H1 (cell line): ENCODE results near the gene AMBP. TPM values are rescaled to one million over a fixed set of nuclear protein-coding genes. Genes with fewer than 3 reads are reported as not detected.

Experiments
- CTCF ChIA-PET: fragments of 300-600 bp; sonication (Branson Sonifier 250); formaldehyde crosslinking; loops from one replicate; lab custom pipeline; 2021; ENCODE audit not compliant: partially characterized antibody; lab: Charles Lee
- POLR2A ChIA-PET: fragments of 300-600 bp; sonication (Branson Sonifier 250); formaldehyde crosslinking; loops from one replicate; lab custom pipeline; 2021; ENCODE audit warnings: inconsistent platforms; ENCODE audit not compliant: partially characterized antibody; lab: Charles Lee
- DNase-seq, 2 experiments: peaks; one replicate each; pipeline versions ENCODE4 v3.0.0 to v3.0.0-alpha.2; 2010 to 2022; ENCODE audit warnings: low spot score in 2 of 2, low read depth in 1 of 2, mixed read lengths in 1 of 2
- FAIRE-seq: peaks from 2 replicates; lab custom pipeline; 2011; peaks lifted over from hg19 to GRCh38; lab: Jason Lieb, UNC
- H2AFZ ChIP-seq: 2 replicates; pipeline ENCODE4 v1.8.1; 2012; ENCODE audit warnings: low read length, inconsistent platforms
- H2AK5ac ChIP-seq: 2 replicates; pipeline ENCODE4 v1.6.1; 2013; ENCODE audit warnings: low read depth, low read length
- H2BK120ac ChIP-seq: replicated peaks from 2 replicates; pipeline ENCODE3; 2013; ENCODE audit warnings: low read depth, low read length, inconsistent platforms
- H2BK12ac ChIP-seq: 2 replicates; pipeline ENCODE4 v1.6.1; 2013; ENCODE audit warnings: low read depth, low read length
- H2BK15ac ChIP-seq: 2 replicates; pipeline ENCODE4 v1.6.1; 2013; ENCODE audit warnings: low read length
- H2BK20ac ChIP-seq: 2 replicates; pipeline ENCODE4 v1.6.1; 2013; ENCODE audit warnings: low read length
- H2BK5ac ChIP-seq: 2 replicates; pipeline ENCODE4 v1.6.1; 2013; ENCODE audit warnings: low read depth, low read length
- H3K14ac ChIP-seq: 2 replicates; pipeline ENCODE4 v1.6.1; 2013; ENCODE audit warnings: inconsistent platforms; ENCODE audit not compliant: insufficient read length
- H3K18ac ChIP-seq: 2 replicates; pipeline ENCODE4 v1.6.1; 2013; ENCODE audit warnings: low read length; ENCODE audit errors: extremely low read depth
- H3K23ac ChIP-seq: 2 replicates; pipeline ENCODE4 v1.6.1; 2013; ENCODE audit warnings: inconsistent platforms; ENCODE audit not compliant: insufficient read length
- H3K23me2 ChIP-seq: 2 replicates; pipeline ENCODE4 v1.6.1; 2013; ENCODE audit warnings: low read depth, low read length
- H3K27ac ChIP-seq: 2 replicates; pipeline ENCODE4 v1.6.1; 2011; ENCODE audit warnings: low read depth, low read length, inconsistent platforms
- H3K27me3 ChIP-seq, 4 experiments: replicated peaks in 1 of 4; 1 replicate in 1 of 4; 2 replicates in 3 of 4; pipeline versions ENCODE4 v1.6.1 to v1.8.1; 2011 to 2013; ENCODE audit warnings: low read length in 3 of 4, mild to moderate bottlenecking in 3 of 4, inconsistent platforms in 2 of 4, mixed read lengths in 2 of 4, moderate library complexity in 1 of 4; ENCODE audit not compliant: control insufficient read depth in 3 of 4, insufficient read depth in 3 of 4; ENCODE audit errors: extremely low read depth in 1 of 4
- H3K36me3 ChIP-seq, 4 experiments: 2 replicates each; pipeline versions ENCODE4 v1.6.1 to v1.8.1; 2011 to 2013; ENCODE audit warnings: mild to moderate bottlenecking in 4 of 4, low read length in 3 of 4, moderate library complexity in 2 of 4, control low read depth in 1 of 4, inconsistent platforms in 1 of 4; ENCODE audit not compliant: insufficient read depth in 4 of 4, control insufficient read depth in 2 of 4
- H3K4ac ChIP-seq: replicated peaks from 2 replicates; pipeline ENCODE3; 2013; ENCODE audit warnings: low read length, low read depth, mixed read lengths, inconsistent platforms; ENCODE audit not compliant: insufficient read length
- H3K4me1 ChIP-seq, 4 experiments: replicated peaks in 1 of 4; 1 replicate in 1 of 4; 2 replicates in 3 of 4; pipeline versions ENCODE4 v1.6.1 to v1.8.1; 2011 to 2013; ENCODE audit warnings: low read length in 3 of 4, inconsistent platforms in 2 of 4, mixed read lengths in 1 of 4; ENCODE audit not compliant: insufficient read depth in 4 of 4, control insufficient read depth in 3 of 4
- H3K4me2 ChIP-seq, 2 experiments: 2 replicates each; pipeline versions ENCODE4 v1.6.1 to v1.8.1; 2011 to 2013; ENCODE audit warnings: low read depth in 2 of 2, low read length in 2 of 2, control low read depth in 1 of 2, inconsistent platforms in 1 of 2, mild to moderate bottlenecking in 1 of 2; ENCODE audit not compliant: insufficient read depth in 1 of 2
- H3K4me3 ChIP-seq, 4 experiments: fragments of 200-600, 300-600 bp in 1 of 4; sonication (generic), shearing (Covaris generic), sonication (Bioruptor Twin) in 1 of 4; 2 replicates each; pipeline versions ENCODE4 v1.5.1 to v1.8.1; 2011 to 2016; ENCODE audit warnings: low read length in 4 of 4, low read depth in 3 of 4, control low read depth in 2 of 4, inconsistent platforms in 2 of 4, mild to moderate bottlenecking in 2 of 4, mixed read lengths in 1 of 4, moderate library complexity in 1 of 4; ENCODE audit not compliant: insufficient read depth in 2 of 4; ENCODE audit errors: extremely low read depth in 1 of 4
- H3K56ac ChIP-seq: replicated peaks from 2 replicates; pipeline ENCODE3; 2013; ENCODE audit warnings: low read depth, mild to moderate bottlenecking, mixed read lengths, low read length, inconsistent platforms; ENCODE audit not compliant: insufficient read length
- H3K79me1 ChIP-seq: 2 replicates; pipeline ENCODE4 v1.6.1; 2013; ENCODE audit warnings: low read depth, low read length, control low read depth
- H3K79me2 ChIP-seq, 2 experiments: 2 replicates each; pipeline versions ENCODE4 v1.6.1 to v1.8.1; 2012 to 2013; ENCODE audit warnings: low read length in 2 of 2, mild to moderate bottlenecking in 2 of 2, inconsistent platforms in 1 of 2; ENCODE audit not compliant: insufficient read depth in 2 of 2, control insufficient read depth in 1 of 2
- H3K9ac ChIP-seq, 4 experiments: replicated peaks in 1 of 4; 1 replicate in 1 of 4; 2 replicates in 3 of 4; pipeline versions ENCODE4 v1.6.1 to v1.8.1; 2011 to 2013; ENCODE audit warnings: low read depth in 3 of 4, low read length in 3 of 4, control low read depth in 2 of 4, mild to moderate bottlenecking in 2 of 4, moderate library complexity in 2 of 4, inconsistent platforms in 1 of 4; ENCODE audit errors: extremely low read depth in 1 of 4
- H3K9me3 ChIP-seq, 2 experiments: 2 replicates each; pipeline versions ENCODE4 v1.6.1 to v1.8.1; 2012 to 2013; ENCODE audit warnings: mild to moderate bottlenecking in 2 of 2, moderate library complexity in 2 of 2, control low read depth in 1 of 2, inconsistent platforms in 1 of 2, low read depth in 1 of 2, low read length in 1 of 2, mixed read lengths in 1 of 2; ENCODE audit not compliant: insufficient read depth in 2 of 2
- H4K20me1 ChIP-seq, 2 experiments: replicated peaks in 1 of 2; 2 replicates each; pipeline versions ENCODE3 to v1.8.1; 2011 to 2013; ENCODE audit warnings: inconsistent platforms in 2 of 2, low read length in 2 of 2, mild to moderate bottlenecking in 1 of 2; ENCODE audit not compliant: insufficient read depth in 2 of 2, control insufficient read depth in 1 of 2
- H4K5ac ChIP-seq: 2 replicates; pipeline ENCODE4 v1.6.1; 2013; ENCODE audit warnings: low read length, low read depth, mixed read lengths, inconsistent platforms; ENCODE audit not compliant: insufficient read length
- H4K8ac ChIP-seq: 2 replicates; pipeline ENCODE4 v1.8.0; 2013; ENCODE audit warnings: mild to moderate bottlenecking, moderate library complexity, low read length, inconsistent platforms; ENCODE audit not compliant: insufficient read depth; ENCODE audit errors: extremely low read depth
- H4K91ac ChIP-seq: replicated peaks from 2 replicates; pipeline ENCODE3; 2013; ENCODE audit warnings: low read length, mixed read lengths, inconsistent platforms; ENCODE audit not compliant: insufficient read length
- ATF3 ChIP-seq: IDR thresholded peaks from 2 replicates; pipeline ENCODE4 v1.6.1; 2011; ENCODE audit warnings: low read depth, mild to moderate bottlenecking, low read length; ENCODE audit not compliant: insufficient read depth
- BCL11A ChIP-seq, 2 experiments: IDR thresholded peaks; one replicate each; pipeline ENCODE4 v1.6.1; 2011; ENCODE audit warnings: low read depth in 2 of 2, low read length in 2 of 2, mild to moderate bottlenecking in 2 of 2
- E2F6 ChIP-seq: IDR thresholded peaks from 2 replicates; pipeline ENCODE4 v1.6.1; 2012; ENCODE audit warnings: inconsistent platforms
- JUND ChIP-seq: IDR thresholded peaks from 2 replicates; pipeline ENCODE4 v1.6.1; 2011; ENCODE audit warnings: mild to moderate bottlenecking, improper control_type of control experiment, low read length
- KDM1A ChIP-seq: fragments of 200-600, 300-600 bp; sonication (generic); IDR thresholded peaks from 2 replicates; pipeline ENCODE4 v1.7.1; 2016; ENCODE audit warnings: mild to moderate bottlenecking, low read length, borderline replicate concordance
- NANOG ChIP-seq: IDR thresholded peaks from 2 replicates; pipeline ENCODE4 v1.6.1; 2011; ENCODE audit warnings: low read length, low read depth, mild to moderate bottlenecking, inconsistent platforms; ENCODE audit not compliant: insufficient read depth, poor library complexity, severe bottlenecking
- POLR2A ChIP-seq, 2 experiments: IDR thresholded peaks; 1 replicate in 1 of 2; 2 replicates in 1 of 2; pipeline ENCODE4 v1.6.1; 2011; ENCODE audit warnings: low read depth in 2 of 2, low read length in 2 of 2, mild to moderate bottlenecking in 2 of 2; ENCODE audit errors: control extremely low read depth in 1 of 2
- RNF2 ChIP-seq: fragments of 200-900, 300-1000 bp; sonication (generic); IDR thresholded peaks from 2 replicates; pipeline ENCODE4 v1.7.1; 2016; ENCODE audit warnings: borderline replicate concordance, low read depth, mild to moderate bottlenecking, antibody characterized with exemption, low read length; ENCODE audit not compliant: poor library complexity, severe bottlenecking; ENCODE audit errors: missing control alignments
- SAP30 ChIP-seq: fragments of 300-600 bp; sonication (generic); IDR thresholded peaks from 2 replicates; pipeline ENCODE4 v1.7.1; 2012; ENCODE audit warnings: low read length, moderate library complexity, mild to moderate bottlenecking, inconsistent platforms; ENCODE audit not compliant: insufficient read depth, insufficient replicate concordance
- SUZ12 ChIP-seq: fragments of 200-600 bp; sonication (generic); IDR thresholded peaks from 2 replicates; pipeline ENCODE4 v1.6.1; 2012; ENCODE audit warnings: mild to moderate bottlenecking, inconsistent platforms, low read length, moderate library complexity, mixed read lengths
- TBP ChIP-seq: IDR thresholded peaks from 2 replicates; pipeline ENCODE4 v1.6.1; 2011; ENCODE audit warnings: low read depth, low read length, improper control_type of control experiment
- YY1 ChIP-seq: IDR thresholded peaks from 2 replicates; pipeline ENCODE4 v1.6.1; 2011; ENCODE audit warnings: low read depth, mild to moderate bottlenecking, low read length
- WGBS, 2 experiments: shearing (Covaris generic) in 1 of 2; methylation state at CpG; one replicate each; pipeline versions ENCODE4 v1.1.6 to v1.1.7; 2013 to 2015; ENCODE audit warnings: low lambda C conversion rate in 2 of 2, mixed read lengths in 2 of 2, inconsistent platforms in 1 of 2, low coverage in 1 of 2, missing lambda C conversion rate in 1 of 2; ENCODE audit not compliant: insufficient replicate concordance in 2 of 2, insufficient coverage in 1 of 2, insufficient read length in 1 of 2; ENCODE audit errors: extremely low coverage in 1 of 2, missing lambda C conversion rate in 1 of 2; 5-methylcytosine and 5-hydroxymethylcytosine counted together
- polyA plus RNA-seq, 7 experiments: library from polyadenylated mRNA; depleted of rRNA in 3 of 7; stranded (reverse) in 5 of 7; unstranded in 2 of 7; fragments of >200 nt in 5 of 7; fragments of 200-250 nt in 2 of 7; gene quantifications; 1 replicate in 5 of 7; 2 replicates in 1 of 7; 4 replicates in 1 of 7; pipeline versions ENCODE4 v1.2.1 to v1.2.3, GENCODE V29; 2011 to 2013; ENCODE audit warnings: missing spikeins in 2 of 7, mixed read lengths in 2 of 7
- total RNA-seq: library from RNA; stranded (reverse); fragmentation: NEBNext Ultra II Directional; extraction: Animal tissue kit (Norgen Biotek cat#: 25700); gene quantifications from 2 replicates; pipeline ENCODE4 v1.2.1, GENCODE V29; 2021

Gene AMBP
- total and polyA plus RNA-seq, 2 of the 8 experiments (the other 6 are each of a cell fraction or from before 2014, with no cell fraction given) = 3.0 to 4.0 TPM

- CTCF ChIA-PET = no interaction called here
- no peak overlapping the region for H3K4me3 ChIP-seq
- no peaks in the 10 kb centered on the region for H3K79me1 ChIP-seq
- TF ChIP-seq ATF3 (no peak), BCL11A (IDR thresholded peaks at IDR 0.05; ENCODE audit: low read depth in 2 of 2, low read length in 2 of 2) (no peak), RNF2 (no peak), SUZ12 (no peak), SAP30 (no peak), YY1 (no peak), TBP (no peak), E2F6 (no peak), NANOG (no peak), KDM1A (no peak), POLR2A (IDR thresholded peaks at IDR 0.05; ENCODE audit: control extremely low read depth in 1 of 2, low read depth in 2 of 2, low read length in 2 of 2) (no peak), JUND (no peak)
Measured at GRCh38 chr9:114015607-114016006, 62.5 kb downstream of the AMBP start.

More at GRCh38 chr9:114015607-114016006, 62.5 kb downstream of the AMBP start:
- Histone ChIP-seq H2BK5ac (no peak overlapping the region), H4K20me1 (peaks cover 0 to 2% of the 10 kb centered on the region in 2 experiments), H3K9ac (no peak overlapping the region), H2AFZ (no peak overlapping the region), H2BK120ac (no peak overlapping the region), H2BK20ac (no peak overlapping the region), H2BK15ac (no peak overlapping the region), H3K36me3 (peaks cover 0 to 17% (median 4%) of the 10 kb centered on the region in 4 experiments; a peak in 6 of 8 replicates), H3K14ac (no peak overlapping the region), H3K4me2 (no peak overlapping the region), H4K8ac (no peak overlapping the region), H3K56ac (no peak overlapping the region), H2AK5ac (no peak overlapping the region), H3K4ac (no peak overlapping the region), H3K18ac (no peak overlapping the region), H3K9me3 (no peaks in the 10 kb centered on the region), H4K5ac (no peak overlapping the region), H3K23ac (no peak overlapping the region), H3K79me2 (no peaks in the 10 kb centered on the region), H3K27me3 (no peaks in the 10 kb centered on the region), H3K23me2 (no peaks in the 10 kb centered on the region), H3K4me1 (peaks cover 0 to 5% (median 2%) of the 10 kb centered on the region in 4 experiments; a peak in 2 of 7 replicates), H3K27ac (no peak overlapping the region), H2BK12ac (no peak overlapping the region), H4K91ac (no peak overlapping the region)
- FAIRE-seq (no peak), DNase-seq (no peak)
- POLR2A ChIA-PET = no interaction called here
- WGBS, 2 experiments = 90% methylated on average over 2 of the region's 2 CpGs; no CpG with 5 or more reads in 1 of the 2 experiments
